Neuronal stem cell (in vitro differentiated cells): ENCODE data around the gene SEMA6A.

Experiments used
- DNase-seq: peaks from one replicate; pipeline ENCODE4 v3.0.0-alpha.2; 2013; ENCODE audit warnings: low spot score
- H2AFZ ChIP-seq: one replicate; pipeline ENCODE4 v1.6.1; 2013; ENCODE audit warnings: mild to moderate bottlenecking, low read length, inconsistent platforms
- H2AK5ac ChIP-seq: 2 replicates; pipeline ENCODE4 v1.6.1; 2013; ENCODE audit warnings: low read depth, mild to moderate bottlenecking, inconsistent platforms, low read length, moderate library complexity, mixed read lengths
- H2BK120ac ChIP-seq: 2 replicates; pipeline ENCODE4 v1.6.1; 2013; ENCODE audit warnings: low read depth, mild to moderate bottlenecking, inconsistent platforms, low read length, moderate library complexity, mixed read lengths
- H2BK12ac ChIP-seq: one replicate; pipeline ENCODE4 v1.6.1; 2013; ENCODE audit warnings: low read length, inconsistent platforms
- H2BK15ac ChIP-seq: 2 replicates; pipeline ENCODE4 v1.6.1; 2013; ENCODE audit warnings: mild to moderate bottlenecking, low read length, inconsistent platforms, mixed read lengths
- H2BK5ac ChIP-seq: one replicate; pipeline ENCODE4 v1.6.1; 2013; ENCODE audit warnings: inconsistent platforms, mild to moderate bottlenecking, low read length, moderate library complexity
- H3K14ac ChIP-seq: one replicate; pipeline ENCODE4 v1.6.1; 2013; ENCODE audit warnings: low read length, inconsistent platforms
- H3K18ac ChIP-seq: 2 replicates; pipeline ENCODE4 v1.6.1; 2013; ENCODE audit warnings: low read length, inconsistent platforms
- H3K23ac ChIP-seq: 2 replicates; pipeline ENCODE4 v1.6.1; 2013; ENCODE audit warnings: low read depth, mild to moderate bottlenecking, mixed read lengths, low read length, inconsistent platforms; ENCODE audit not compliant: poor library complexity
- H3K27ac ChIP-seq: replicated peaks from 3 replicates; pipeline ENCODE4 v1.5.1; 2013; ENCODE audit warnings: low read length, inconsistent platforms
- H3K27me3 ChIP-seq, 3 experiments: 2 replicates each; pipeline ENCODE4 v1.6.1; 2013; ENCODE audit warnings: low read length in 3 of 3, mild to moderate bottlenecking in 2 of 3, inconsistent platforms in 1 of 3, low read depth in 1 of 3, mixed read lengths in 1 of 3, moderate library complexity in 1 of 3; ENCODE audit not compliant: control insufficient read depth in 3 of 3, insufficient read depth in 3 of 3
- H3K36me3 ChIP-seq, 2 donors: replicated peaks in 1 of 2; 2 replicates each; pipeline ENCODE4 v1.6.1; 2013; ENCODE audit warnings: low read length in 2 of 2; ENCODE audit not compliant: control insufficient read depth in 2 of 2, insufficient read depth in 2 of 2
- H3K4ac ChIP-seq: 2 replicates; pipeline ENCODE4 v1.6.1; 2013; ENCODE audit warnings: inconsistent platforms, mild to moderate bottlenecking, low read length, moderate library complexity
- H3K4me1 ChIP-seq, 2 donors: 1 replicate in 1 of 2; 2 replicates in 1 of 2; pipeline ENCODE4 v1.6.1; 2013; ENCODE audit warnings: low read length in 2 of 2, low read depth in 1 of 2; ENCODE audit not compliant: control insufficient read depth in 2 of 2, insufficient read depth in 1 of 2
- H3K4me2 ChIP-seq: one replicate; pipeline ENCODE4 v1.6.1; 2013; ENCODE audit warnings: mild to moderate bottlenecking, low read length, inconsistent platforms; ENCODE audit not compliant: insufficient read depth, poor library complexity, severe bottlenecking
- H3K4me3 ChIP-seq, 2 donors: 2 replicates each; pipeline ENCODE4 v1.5.1; 2013; ENCODE audit warnings: low read length in 2 of 2, mild to moderate bottlenecking in 2 of 2, inconsistent platforms in 1 of 2, moderate library complexity in 1 of 2
- H3K79me1 ChIP-seq: one replicate; pipeline ENCODE4 v1.6.1; 2013; ENCODE audit warnings: low read depth, mild to moderate bottlenecking, inconsistent platforms, low read length, moderate library complexity
- H3K9ac ChIP-seq: one replicate; pipeline ENCODE4 v1.6.1; 2013; ENCODE audit warnings: mild to moderate bottlenecking, low read depth, low read length, inconsistent platforms; ENCODE audit not compliant: poor library complexity
- H3K9me3 ChIP-seq, 2 donors: replicated peaks in 1 of 2; 2 replicates each; pipeline versions ENCODE3 to v1.6.1; 2013; ENCODE audit warnings: low read length in 2 of 2, mild to moderate bottlenecking in 2 of 2, inconsistent platforms in 1 of 2, low read depth in 1 of 2, mixed read lengths in 1 of 2, moderate library complexity in 1 of 2; ENCODE audit not compliant: control insufficient read depth in 2 of 2, insufficient read depth in 1 of 2
- H4K8ac ChIP-seq: one replicate; pipeline ENCODE4 v1.6.1; 2013; ENCODE audit warnings: low read depth, mild to moderate bottlenecking, inconsistent platforms, low read length, moderate library complexity
- H4K91ac ChIP-seq: one replicate; pipeline ENCODE4 v1.6.1; 2013; ENCODE audit warnings: low read length, low read depth, mild to moderate bottlenecking, inconsistent platforms; ENCODE audit not compliant: poor library complexity
- WGBS, 2 donors: extraction: QIAGEN DNeasy Blood & Tissue Kit; methylation state at CpG; one replicate each; pipeline ENCODE4 v1.1.7; 2013; ENCODE audit warnings: missing lambda C conversion rate in 2 of 2, mixed read lengths in 1 of 2; ENCODE audit not compliant: insufficient read length in 2 of 2, insufficient replicate concordance in 1 of 2; ENCODE audit errors: extremely low coverage in 2 of 2; 5-methylcytosine and 5-hydroxymethylcytosine counted together

The SEMA6A gene

GRCh38 chr5:116428966-116429365 lies 145.7 kb downstream of the SEMA6A start:
- Histone ChIP-seq H2AK5ac (no peak overlapping the region), H3K27ac (no peak overlapping the region), H3K14ac (no peak overlapping the region), H4K91ac (no peak overlapping the region), H2AFZ (no peak overlapping the region), H3K4me2 (no peak overlapping the region), H4K8ac (no peak overlapping the region), H3K18ac (no peak overlapping the region), H3K23ac (no peak overlapping the region), H3K79me1 (no peaks in the 10 kb centered on the region), H3K36me3 (no peaks in the 10 kb centered on the region), H3K9ac (no peak overlapping the region), H3K4ac (no peak overlapping the region), H3K27me3 (no peaks in the 10 kb centered on the region), H3K4me3 (no peak overlapping the region), H3K9me3 (no peaks in the 10 kb centered on the region), H2BK5ac (no peak overlapping the region), H2BK12ac (no peak overlapping the region), H2BK15ac (no peak overlapping the region), H2BK120ac (no peak overlapping the region), H3K4me1 (peaks cover 1 to 6% of the 10 kb centered on the region in 2 donors)
- WGBS, 2 donors = no CpG with 5 or more reads among the region's 2 CpGs
- no peak for DNase-seq

GRCh38 chr5:116428413-116428812 lies 146.2 kb downstream of the SEMA6A start:
- H3K23ac ChIP-seq = no peak overlapping the region
- no CpG with 5 or more reads among the region's 2 CpGs for WGBS, 2 donors
- H4K8ac ChIP-seq = no peak overlapping the region
- H2BK5ac ChIP-seq = no peak overlapping the region
- no peak overlapping the region for H3K9ac ChIP-seq
- no peak overlapping the region for H2BK12ac ChIP-seq
- H3K4ac ChIP-seq = no peak overlapping the region
- no peaks in the 10 kb centered on the region for H3K36me3 ChIP-seq
- no peaks in the 10 kb centered on the region for H3K27me3 ChIP-seq
- no peak overlapping the region for H2AFZ ChIP-seq
- H3K4me1 ChIP-seq = peaks cover 1 to 6% of the 10 kb centered on the region in 2 donors
- no peak overlapping the region for H3K4me2 ChIP-seq
- no peak overlapping the region for H3K18ac ChIP-seq
- H4K91ac ChIP-seq = no peak overlapping the region
- no peak overlapping the region for H2BK15ac ChIP-seq
- H2AK5ac ChIP-seq = no peak overlapping the region
- no peak overlapping the region for H2BK120ac ChIP-seq
- H3K4me3 ChIP-seq = no peak overlapping the region
- no peak overlapping the region for H3K14ac ChIP-seq
- no peaks in the 10 kb centered on the region for H3K79me1 ChIP-seq
- H3K9me3 ChIP-seq = no peaks in the 10 kb centered on the region
- H3K27ac ChIP-seq = no peak overlapping the region
- DNase-seq = no peak

GRCh38 chr5:116424951-116425350 lies 149.7 kb downstream of the SEMA6A start:
- Histone ChIP-seq H3K27ac (no peak overlapping the region), H3K23ac (no peak overlapping the region), H3K4me1 (no peaks in the 10 kb centered on the region), H2BK15ac (no peak overlapping the region), H3K79me1 (no peaks in the 10 kb centered on the region), H4K8ac (no peak overlapping the region), H3K36me3 (no peaks in the 10 kb centered on the region), H3K4me2 (no peak overlapping the region), H2AK5ac (no peak overlapping the region), H3K18ac (no peak overlapping the region), H3K9me3 (no peaks in the 10 kb centered on the region), H2BK5ac (no peak overlapping the region), H3K27me3 (no peaks in the 10 kb centered on the region), H2BK120ac (no peak overlapping the region), H3K14ac (no peak overlapping the region), H2AFZ (no peak overlapping the region), H3K9ac (no peak overlapping the region), H4K91ac (no peak overlapping the region), H3K4ac (no peak overlapping the region), H3K4me3 (no peak overlapping the region), H2BK12ac (no peak overlapping the region)
- DNase-seq = no peak
- WGBS, 2 donors = no CpG with 5 or more reads among the region's 2 CpGs

- Histone ChIP-seq H3K4me1 (no peaks in the 10 kb centered on the region), H2AFZ (no peak overlapping the region), H2BK5ac (no peak overlapping the region), H3K27me3 (no peaks in the 10 kb centered on the region), H3K14ac (no peak overlapping the region), H3K9ac (no peak overlapping the region), H3K18ac (no peak overlapping the region), H4K91ac (no peak overlapping the region), H2AK5ac (no peak overlapping the region), H4K8ac (no peak overlapping the region), H3K36me3 (no peaks in the 10 kb centered on the region), H3K9me3 (no peaks in the 10 kb centered on the region), H3K4me2 (no peak overlapping the region), H3K4me3 (no peak overlapping the region), H2BK12ac (no peak overlapping the region), H3K4ac (no peak overlapping the region), H3K23ac (no peak overlapping the region), H3K79me1 (no peaks in the 10 kb centered on the region), H2BK15ac (no peak overlapping the region), H2BK120ac (no peak overlapping the region), H3K27ac (no peak overlapping the region)
- no peak for DNase-seq
- WGBS, 2 donors = no CpG with 5 or more reads among the region's 4 CpGs
Measured at GRCh38 chr5:116424258-116424615, 150.4 kb downstream of the SEMA6A start.
